K562 (cell line): ENCODE measurements around the gene FARP2.

Experiments used
- ARID2 ChIP-seq: fragments of 450-650 bp; IDR thresholded peaks from 2 replicates; pipeline ENCODE4 v1.6.1; 2017; ENCODE audit warnings: antibody characterized with exemption, mild to moderate bottlenecking
- CBFB ChIP-seq: sonication (generic); formaldehyde crosslinking; IDR thresholded peaks from 2 replicates; pipeline ENCODE4 v1.4.0; 2020; ENCODE audit warnings: mild to moderate bottlenecking, missing genetic modification reagents
- CHD1 ChIP-seq: fragments of 200-600 bp; sonication (generic); IDR thresholded peaks from one replicate; pipeline ENCODE4 v1.6.1; 2012; ENCODE audit warnings: mild to moderate bottlenecking, moderate library complexity, low read length, inconsistent platforms
- CHD2 ChIP-seq: IDR thresholded peaks from 2 replicates; pipeline ENCODE4 v1.6.1; 2011; ENCODE audit warnings: low read depth, low read length
- EZH2 ChIP-seq: IDR thresholded peaks from 2 replicates; pipeline ENCODE4 v1.6.1; 2012; ENCODE audit warnings: low read depth, mild to moderate bottlenecking, inconsistent platforms, low read length, borderline replicate concordance
- KAT7 ChIP-seq: sonication (generic); formaldehyde crosslinking; IDR thresholded peaks from 2 replicates; pipeline ENCODE4 v1.8.0; 2022; ENCODE audit warnings: missing genetic modification reagents, mild to moderate bottlenecking, borderline replicate concordance
- LARP7 ChIP-seq: fragments of 450-650 bp; IDR thresholded peaks from 2 replicates; pipeline ENCODE4 v1.6.1; 2016
- MYC ChIP-seq, 2 experiments: fragments of 250-450 bp in 1 of 2; sonication (Bioruptor Pico) in 1 of 2; IDR thresholded peaks; 2 replicates each; pipeline versions ENCODE4 v1.5.1 to v1.6.1; 2012 to 2021; ENCODE audit warnings: low read depth in 2 of 2, borderline replicate concordance in 1 of 2, improper control_type of control experiment in 1 of 2, low read length in 1 of 2, mild to moderate bottlenecking in 1 of 2, moderate library complexity in 1 of 2
- NFIC ChIP-seq: fragments of 450-650 bp; IDR thresholded peaks from 2 replicates; pipeline ENCODE4 v1.6.1; 2017; ENCODE audit warnings: mild to moderate bottlenecking, inconsistent platforms
- RAD21 ChIP-seq, 2 experiments: fragments of 250-450 bp in 1 of 2; fragments of 450-650 bp in 1 of 2; sonication (Bioruptor Pico) in 1 of 2; formaldehyde crosslinking in 1 of 2; IDR thresholded peaks in 1 of 2; conservative IDR thresholded peaks in 1 of 2; 2 replicates each; pipeline versions ENCODE4 v1.4.0 to v1.8.0; 2020 to 2022; ENCODE audit warnings: mild to moderate bottlenecking in 2 of 2, moderate library complexity in 1 of 2
- ZNF121 ChIP-seq: sonication (generic); formaldehyde crosslinking; conservative IDR thresholded peaks from 2 replicates; pipeline ENCODE4 v1.8.0; 2022; ENCODE audit warnings: missing genetic modification reagents
- ZNF57 ChIP-seq: fragments of 450-650 bp; formaldehyde crosslinking; IDR thresholded peaks from 2 replicates; pipeline ENCODE4 v1.4.0; 2020; ENCODE audit warnings: mild to moderate bottlenecking, moderate library complexity
- TF ChIP-seq, protein P1 (sequence below): fragments of 250-450 bp; sonication (Bioruptor Pico); IDR thresholded peaks from 2 replicates; pipeline ENCODE4 v1.5.0; 2021
- TF ChIP-seq, protein P2 (sequence below), 3 experiments: IDR thresholded peaks in 2 of 3; conservative IDR thresholded peaks in 1 of 3; 2 replicates each; pipeline ENCODE4 v1.5.1; 2011 to 2012; ENCODE audit warnings: low read length in 3 of 3, mild to moderate bottlenecking in 3 of 3, control low read depth in 2 of 3, improper control_type of control experiment in 1 of 3, inconsistent platforms in 1 of 3, low read depth in 1 of 3, mixed read lengths in 1 of 3, moderate library complexity in 1 of 3; ENCODE audit not compliant: insufficient read depth in 2 of 3

DNA sequence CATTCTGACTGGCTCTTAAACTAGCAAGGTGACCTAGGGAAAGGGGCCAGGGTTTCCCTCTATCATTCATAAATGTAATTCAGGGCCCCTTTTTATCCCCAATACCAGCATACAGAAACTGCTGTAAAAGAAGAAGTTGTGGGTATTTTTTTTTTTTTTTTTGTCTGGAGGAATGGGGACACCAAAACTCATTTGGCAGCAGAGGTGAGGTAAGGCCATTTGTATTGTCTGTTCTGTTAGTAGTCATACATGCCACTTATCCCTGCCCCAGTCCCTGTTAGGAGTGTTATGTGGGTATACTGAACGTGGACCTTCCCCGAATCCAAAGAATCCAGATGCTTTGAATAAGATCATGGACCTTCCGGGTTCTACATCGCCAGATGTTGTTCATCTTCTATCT, 38.7 kb upstream of the FARP2 start:
- TF ChIP-seq ZNF121 (CRISPR knock-in tag), result no peak
- no peak for TF ChIP-seq CHD1
- no peak for TF ChIP-seq KAT7
- TF ChIP-seq LARP7, result no peak
- no peak for TF ChIP-seq EZH2
- TF ChIP-seq MYC (IDR thresholded peaks at IDR 0.05; ENCODE audit: low read depth, low read length), result no peak
- no peak for TF ChIP-seq MYC (CRISPR knock-in tag; IDR thresholded peaks at IDR 0.05; ENCODE audit: borderline replicate concordance, low read depth)
- TF ChIP-seq ARID2, result no peak
- TF ChIP-seq CHD2, result no peak
- TF ChIP-seq CBFB (CRISPR knock-in tag), result no peak
- no peak for TF ChIP-seq RAD21 (CRISPR knock-in tag; conservative IDR thresholded peaks at IDR 0.05 in 1 of 2, IDR thresholded peaks at IDR 0.05 in 1 of 2)
- TF ChIP-seq, protein P1, sequence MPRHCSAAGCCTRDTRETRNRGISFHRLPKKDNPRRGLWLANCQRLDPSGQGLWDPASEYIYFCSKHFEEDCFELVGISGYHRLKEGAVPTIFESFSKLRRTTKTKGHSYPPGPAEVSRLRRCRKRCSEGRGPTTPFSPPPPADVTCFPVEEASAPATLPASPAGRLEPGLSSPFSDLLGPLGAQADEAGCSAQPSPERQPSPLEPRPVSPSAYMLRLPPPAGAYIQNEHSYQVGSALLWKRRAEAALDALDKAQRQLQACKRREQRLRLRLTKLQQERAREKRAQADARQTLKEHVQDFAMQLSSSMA (CRISPR knock-in tag), result no peak
- no peak for TF ChIP-seq ZNF57
- no peak for TF ChIP-seq NFIC
- TF ChIP-seq, protein P2, sequence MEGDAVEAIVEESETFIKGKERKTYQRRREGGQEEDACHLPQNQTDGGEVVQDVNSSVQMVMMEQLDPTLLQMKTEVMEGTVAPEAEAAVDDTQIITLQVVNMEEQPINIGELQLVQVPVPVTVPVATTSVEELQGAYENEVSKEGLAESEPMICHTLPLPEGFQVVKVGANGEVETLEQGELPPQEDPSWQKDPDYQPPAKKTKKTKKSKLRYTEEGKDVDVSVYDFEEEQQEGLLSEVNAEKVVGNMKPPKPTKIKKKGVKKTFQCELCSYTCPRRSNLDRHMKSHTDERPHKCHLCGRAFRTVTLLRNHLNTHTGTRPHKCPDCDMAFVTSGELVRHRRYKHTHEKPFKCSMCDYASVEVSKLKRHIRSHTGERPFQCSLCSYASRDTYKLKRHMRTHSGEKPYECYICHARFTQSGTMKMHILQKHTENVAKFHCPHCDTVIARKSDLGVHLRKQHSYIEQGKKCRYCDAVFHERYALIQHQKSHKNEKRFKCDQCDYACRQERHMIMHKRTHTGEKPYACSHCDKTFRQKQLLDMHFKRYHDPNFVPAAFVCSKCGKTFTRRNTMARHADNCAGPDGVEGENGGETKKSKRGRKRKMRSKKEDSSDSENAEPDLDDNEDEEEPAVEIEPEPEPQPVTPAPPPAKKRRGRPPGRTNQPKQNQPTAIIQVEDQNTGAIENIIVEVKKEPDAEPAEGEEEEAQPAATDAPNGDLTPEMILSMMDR (IDR thresholded peaks at IDR 0.05 in 2 of 3, conservative IDR thresholded peaks at IDR 0.05 in 1 of 3; ENCODE audit: insufficient read depth in 2 of 3, low read depth in 1 of 3, low read length in 3 of 3), result no peak
